HepG2 (cell line): ENCODE results near the gene CHD9NB. TPM values are rescaled to one million over a fixed set of nuclear protein-coding genes. Genes with fewer than 3 reads are reported as not detected.

Experiments
- BRD4 ChIP-seq: sonication (generic); formaldehyde crosslinking; IDR thresholded peaks from 2 replicates; pipeline ENCODE4 v1.4.0; 2020; ENCODE audit warnings: missing genetic modification reagents
- CHD4 ChIP-seq: fragments of 200-600 bp; sonication (generic); IDR thresholded peaks from 2 replicates; pipeline ENCODE4 v1.7.0; 2017; ENCODE audit warnings: mild to moderate bottlenecking, low read length, borderline replicate concordance
- HES4 ChIP-seq: sonication (generic); formaldehyde crosslinking; IDR thresholded peaks from 2 replicates; pipeline ENCODE4 v1.9.0; 2021; ENCODE audit warnings: mild to moderate bottlenecking, missing genetic modification reagents, borderline replicate concordance
- KDM5A ChIP-seq: fragments of 200-600 bp; sonication (generic); IDR thresholded peaks from 2 replicates; pipeline ENCODE4 v1.7.0; 2018; ENCODE audit warnings: antibody characterized with exemption, mild to moderate bottlenecking, low read length, borderline replicate concordance
- KLF16 ChIP-seq, 2 experiments: sonication (generic) in 1 of 2; formaldehyde crosslinking in 1 of 2; IDR thresholded peaks; 2 replicates each; pipeline versions ENCODE4 v1.6.1 to v1.8.0; 2016 to 2023; ENCODE audit warnings: missing genetic modification reagents in 2 of 2, missing compliant biosample characterization in 1 of 2
- NFKBIZ ChIP-seq: IDR thresholded peaks from 2 replicates; pipeline ENCODE4 v1.6.1; 2018; ENCODE audit warnings: missing genetic modification reagents, missing compliant biosample characterization
- NRL ChIP-seq: sonication (generic); formaldehyde crosslinking; IDR thresholded peaks from 2 replicates; pipeline ENCODE4 v1.5.0; 2020; ENCODE audit warnings: missing genetic modification reagents, mild to moderate bottlenecking, moderate library complexity, borderline replicate concordance
- POGZ ChIP-seq: sonication (generic); formaldehyde crosslinking; IDR thresholded peaks from 2 replicates; pipeline ENCODE4 v1.4.0; 2020; ENCODE audit warnings: mild to moderate bottlenecking, missing genetic modification reagents
- SRSF1 ChIP-seq: fragments of 200-400 bp; formaldehyde crosslinking; optimal IDR thresholded peaks from 2 replicates; pipeline ENCODE3; 2017; ENCODE audit warnings: mild to moderate bottlenecking, low read depth, low read length, moderate library complexity
- YY1 ChIP-seq: IDR thresholded peaks from 2 replicates; pipeline ENCODE4 v1.6.1; 2011; ENCODE audit warnings: low read length, low read depth, moderate library complexity, mild to moderate bottlenecking; ENCODE audit not compliant: insufficient read depth, insufficient replicate concordance
- ZNF354B ChIP-seq: sonication (generic); formaldehyde crosslinking; IDR thresholded peaks from 2 replicates; pipeline ENCODE4 v1.8.0; 2022; ENCODE audit warnings: mild to moderate bottlenecking, missing genetic modification reagents
- ZNF441 ChIP-seq: sonication (generic); formaldehyde crosslinking; IDR thresholded peaks from 2 replicates; pipeline ENCODE4 v1.7.0; 2021; ENCODE audit warnings: missing genetic modification reagents, borderline replicate concordance
- ZNF552 ChIP-seq: sonication (generic); formaldehyde crosslinking; IDR thresholded peaks from 2 replicates; pipeline ENCODE4 v1.9.0; 2022; ENCODE audit warnings: missing genetic modification reagents, mild to moderate bottlenecking, borderline replicate concordance
- ZNF629 ChIP-seq: sonication (generic); formaldehyde crosslinking; conservative IDR thresholded peaks from 2 replicates; pipeline ENCODE4 v1.5.0; 2020; ENCODE audit warnings: missing genetic modification reagents
- ZNF766 ChIP-seq: sonication (generic); formaldehyde crosslinking; IDR thresholded peaks from 2 replicates; pipeline ENCODE4 v1.5.0; 2020; ENCODE audit warnings: missing genetic modification reagents, borderline replicate concordance
- polyA plus RNA-seq, 8 experiments: library from polyadenylated mRNA; depleted of rRNA in 3 of 8; stranded (reverse) in 7 of 8; unstranded in 1 of 8; fragments of >200 nt; fragmentation: Illumina TruSeq in 4 of 8; extraction: Trizol in 4 of 8; gene quantifications; 2 replicates each; pipeline versions ENCODE4 v1.2.1 to v1.2.3, GENCODE V29; 2011 to 2016; ENCODE audit warnings: low read depth in 4 of 8, missing spikeins in 1 of 8, mixed read lengths in 1 of 8; ENCODE audit not compliant: insufficient read depth in 1 of 8
- total RNA-seq, 5 experiments: library from RNA; depleted of rRNA; stranded (reverse); fragments of >200 nt; fragmentation: Illumina TruSeq; extraction: Trizol; gene quantifications; 2 replicates each; pipeline ENCODE4 v1.2.3, GENCODE V29; 2016; ENCODE audit warnings: low read depth in 1 of 5
- TF ChIP-seq, protein P1 (sequence below): IDR thresholded peaks from 2 replicates; pipeline ENCODE4 v1.6.1; 2016; ENCODE audit warnings: missing compliant biosample characterization, missing genetic modification reagents, borderline replicate concordance
- TF ChIP-seq, protein P2 (sequence below): sonication (generic); formaldehyde crosslinking; IDR thresholded peaks from 2 replicates; pipeline ENCODE4 v1.8.1; 2023; ENCODE audit warnings: mild to moderate bottlenecking, moderate library complexity, missing genetic modification reagents
- TF ChIP-seq, protein P3 (sequence below): sonication (generic); formaldehyde crosslinking; IDR thresholded peaks from 2 replicates; pipeline ENCODE4 v1.4.0; 2020; ENCODE audit warnings: missing genetic modification reagents, borderline replicate concordance
- TF ChIP-seq, protein P4 (sequence below): sonication (generic); formaldehyde crosslinking; IDR thresholded peaks from 2 replicates; pipeline ENCODE4 v1.5.0; 2020; ENCODE audit warnings: missing genetic modification reagents
- TF ChIP-seq, protein P5 (sequence below): sonication (generic); formaldehyde crosslinking; IDR thresholded peaks from 2 replicates; pipeline ENCODE4 v1.5.0; 2020; ENCODE audit warnings: missing genetic modification reagents

The CHD9NB gene
- total and polyA plus RNA-seq, 2 of the 13 experiments (the other 11 are each of a cell fraction or from before 2014, with no cell fraction given), result 0.17 to 0.18 TPM

DNA sequence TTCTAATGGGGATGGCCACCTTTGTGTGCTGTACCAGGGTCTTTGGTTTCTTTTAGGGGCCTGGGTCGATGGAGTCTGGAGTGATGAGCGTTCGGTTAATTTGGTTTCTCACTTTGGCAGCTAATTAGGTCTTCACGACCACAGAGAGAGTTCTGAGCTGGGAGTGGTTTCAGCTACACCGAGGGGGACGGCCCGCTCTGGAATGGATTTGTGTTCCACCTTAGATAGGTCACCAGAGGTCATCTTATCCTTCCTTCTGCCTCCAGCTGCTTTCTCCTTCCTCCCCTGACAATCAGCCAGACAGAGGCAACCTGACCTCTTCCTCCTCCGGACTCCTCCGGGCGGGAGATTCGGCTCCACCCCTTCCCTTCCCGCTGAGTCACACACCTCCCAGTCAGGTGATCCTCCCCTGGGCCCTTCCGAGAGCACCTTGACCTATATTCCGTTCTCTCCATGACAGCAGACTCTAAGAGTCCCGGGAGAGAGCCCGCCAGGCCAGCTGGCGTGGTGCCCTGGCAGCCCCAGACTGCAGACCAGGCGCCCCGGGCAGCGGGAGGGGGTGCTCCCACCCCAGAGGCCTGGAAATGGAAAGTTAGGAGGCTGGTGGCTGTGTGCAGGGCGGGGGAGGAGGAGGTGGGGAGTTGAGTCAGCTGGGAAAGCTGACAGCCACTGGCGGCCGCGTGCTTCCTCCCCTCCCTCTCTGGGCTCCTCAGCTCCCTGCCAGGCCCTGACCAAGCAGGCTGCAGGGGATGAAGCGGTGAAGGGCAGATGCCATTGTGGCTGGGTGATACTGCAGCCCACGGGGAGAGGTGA, 46.8 kb upstream of the CHD9NB start (continued):
- TF ChIP-seq HES4 (CRISPR knock-in tag) (0 out of 2 replicates have a peak, but pooled peaks have one; percentile 50), ZNF629 (CRISPR knock-in tag) (no peak), ZNF354B (no peak), ZNF441 (CRISPR knock-in tag) (peak; percentile 32; the same call in 1 of the 2 replicates), POGZ (CRISPR knock-in tag) (peak; percentile 72), BRD4 (CRISPR knock-in tag) (no peak), NFKBIZ (CRISPR knock-in tag) (no peak), CHD4 (no peak; the same call in 1 of the 2 replicates), KLF16 (CRISPR knock-in tag; IDR thresholded peaks at IDR 0.05) (no peak), KDM5A (peak; percentile 48; the same call in 1 of the 2 replicates), ZNF766 (CRISPR knock-in tag) (no peak), SRSF1 (peak; percentile 60), YY1 (peak; percentile 9), NRL (CRISPR knock-in tag) (peak; percentile 69; the same call in 1 of the 2 replicates), ZNF552 (peak; percentile 51; the same call in 1 of the 2 replicates)
- TF ChIP-seq, protein P1, sequence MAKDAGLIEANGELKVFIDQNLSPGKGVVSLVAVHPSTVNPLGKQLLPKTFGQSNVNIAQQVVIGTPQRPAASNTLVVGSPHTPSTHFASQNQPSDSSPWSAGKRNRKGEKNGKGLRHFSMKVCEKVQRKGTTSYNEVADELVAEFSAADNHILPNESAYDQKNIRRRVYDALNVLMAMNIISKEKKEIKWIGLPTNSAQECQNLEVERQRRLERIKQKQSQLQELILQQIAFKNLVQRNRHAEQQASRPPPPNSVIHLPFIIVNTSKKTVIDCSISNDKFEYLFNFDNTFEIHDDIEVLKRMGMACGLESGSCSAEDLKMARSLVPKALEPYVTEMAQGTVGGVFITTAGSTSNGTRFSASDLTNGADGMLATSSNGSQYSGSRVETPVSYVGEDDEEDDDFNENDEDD (CRISPR knock-in tag), result peak; percentile 71; the same call in 1 of the 2 replicates
- TF ChIP-seq, protein P2, sequence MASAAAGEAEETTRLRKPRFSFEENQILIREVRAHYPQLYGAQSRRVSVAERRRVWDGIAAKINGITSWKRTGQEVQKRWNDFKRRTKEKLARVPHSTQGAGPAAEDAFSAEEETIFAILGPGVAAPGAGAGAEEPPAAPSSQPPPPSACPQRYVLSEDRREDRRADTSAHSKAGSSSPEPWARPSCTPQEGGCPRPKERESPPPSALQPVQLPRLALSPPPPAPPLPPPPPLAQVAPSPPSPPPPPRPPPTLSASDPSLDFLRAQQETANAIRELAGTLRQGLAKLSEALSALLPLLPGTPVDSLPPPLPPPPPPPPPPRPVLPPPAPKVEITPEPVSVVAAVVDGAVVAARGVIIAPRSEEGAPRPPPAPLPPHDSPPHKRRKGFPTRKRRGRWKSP (CRISPR knock-in tag), result peak; percentile 69
- TF ChIP-seq, protein P3, sequence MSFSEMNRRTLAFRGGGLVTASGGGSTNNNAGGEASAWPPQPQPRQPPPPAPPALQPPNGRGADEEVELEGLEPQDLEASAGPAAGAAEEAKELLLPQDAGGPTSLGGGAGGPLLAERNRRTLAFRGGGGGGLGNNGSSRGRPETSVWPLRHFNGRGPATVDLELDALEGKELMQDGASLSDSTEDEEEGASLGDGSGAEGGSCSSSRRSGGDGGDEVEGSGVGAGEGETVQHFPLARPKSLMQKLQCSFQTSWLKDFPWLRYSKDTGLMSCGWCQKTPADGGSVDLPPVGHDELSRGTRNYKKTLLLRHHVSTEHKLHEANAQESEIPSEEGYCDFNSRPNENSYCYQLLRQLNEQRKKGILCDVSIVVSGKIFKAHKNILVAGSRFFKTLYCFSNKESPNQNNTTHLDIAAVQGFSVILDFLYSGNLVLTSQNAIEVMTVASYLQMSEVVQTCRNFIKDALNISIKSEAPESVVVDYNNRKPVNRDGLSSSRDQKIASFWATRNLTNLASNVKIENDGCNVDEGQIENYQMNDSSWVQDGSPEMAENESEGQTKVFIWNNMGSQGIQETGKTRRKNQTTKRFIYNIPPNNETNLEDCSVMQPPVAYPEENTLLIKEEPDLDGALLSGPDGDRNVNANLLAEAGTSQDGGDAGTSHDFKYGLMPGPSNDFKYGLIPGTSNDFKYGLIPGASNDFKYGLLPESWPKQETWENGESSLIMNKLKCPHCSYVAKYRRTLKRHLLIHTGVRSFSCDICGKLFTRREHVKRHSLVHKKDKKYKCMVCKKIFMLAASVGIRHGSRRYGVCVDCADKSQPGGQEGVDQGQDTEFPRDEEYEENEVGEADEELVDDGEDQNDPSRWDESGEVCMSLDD (CRISPR knock-in tag), result no peak
- TF ChIP-seq, protein P4, sequence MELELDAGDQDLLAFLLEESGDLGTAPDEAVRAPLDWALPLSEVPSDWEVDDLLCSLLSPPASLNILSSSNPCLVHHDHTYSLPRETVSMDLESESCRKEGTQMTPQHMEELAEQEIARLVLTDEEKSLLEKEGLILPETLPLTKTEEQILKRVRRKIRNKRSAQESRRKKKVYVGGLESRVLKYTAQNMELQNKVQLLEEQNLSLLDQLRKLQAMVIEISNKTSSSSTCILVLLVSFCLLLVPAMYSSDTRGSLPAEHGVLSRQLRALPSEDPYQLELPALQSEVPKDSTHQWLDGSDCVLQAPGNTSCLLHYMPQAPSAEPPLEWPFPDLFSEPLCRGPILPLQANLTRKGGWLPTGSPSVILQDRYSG, result 0 out of 2 replicates have a peak, but pooled peaks have one; percentile 45
- TF ChIP-seq, protein P5, sequence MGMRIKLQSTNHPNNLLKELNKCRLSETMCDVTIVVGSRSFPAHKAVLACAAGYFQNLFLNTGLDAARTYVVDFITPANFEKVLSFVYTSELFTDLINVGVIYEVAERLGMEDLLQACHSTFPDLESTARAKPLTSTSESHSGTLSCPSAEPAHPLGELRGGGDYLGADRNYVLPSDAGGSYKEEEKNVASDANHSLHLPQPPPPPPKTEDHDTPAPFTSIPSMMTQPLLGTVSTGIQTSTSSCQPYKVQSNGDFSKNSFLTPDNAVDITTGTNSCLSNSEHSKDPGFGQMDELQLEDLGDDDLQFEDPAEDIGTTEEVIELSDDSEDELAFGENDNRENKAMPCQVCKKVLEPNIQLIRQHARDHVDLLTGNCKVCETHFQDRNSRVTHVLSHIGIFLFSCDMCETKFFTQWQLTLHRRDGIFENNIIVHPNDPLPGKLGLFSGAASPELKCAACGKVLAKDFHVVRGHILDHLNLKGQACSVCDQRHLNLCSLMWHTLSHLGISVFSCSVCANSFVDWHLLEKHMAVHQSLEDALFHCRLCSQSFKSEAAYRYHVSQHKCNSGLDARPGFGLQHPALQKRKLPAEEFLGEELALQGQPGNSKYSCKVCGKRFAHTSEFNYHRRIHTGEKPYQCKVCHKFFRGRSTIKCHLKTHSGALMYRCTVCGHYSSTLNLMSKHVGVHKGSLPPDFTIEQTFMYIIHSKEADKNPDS (CRISPR knock-in tag), result peak; percentile 48; the same call in 1 of the 2 replicates
